CD4-positive, alpha-beta memory T cell (primary cell): Measurements from ENCODE around the gene MED15. TPM values are rescaled to one million over a fixed set of nuclear protein-coding genes. Genes with fewer than 3 reads are reported as not detected.

Experiments used
- CTCF ChIA-PET: fragments of 350-600 bp; sonication (Branson Sonifier 250); formaldehyde crosslinking; loops from one replicate; lab custom pipeline; 2021; ENCODE audit warnings: inconsistent platforms; ENCODE audit not compliant: partially characterized antibody; lab: Charles Lee
- POLR2A ChIA-PET: fragments of 350-600 bp; sonication (Branson Sonifier 250); formaldehyde crosslinking; loops from one replicate; lab custom pipeline; 2021; ENCODE audit not compliant: partially characterized antibody; lab: Charles Lee
- DNase-seq, 5 donors: peaks; one replicate each; pipeline versions ENCODE4 v3.0.0 to v3.0.0-alpha.2; 2020 to 2022; ENCODE audit warnings: mixed read lengths in 1 of 5
- H3K27ac ChIP-seq: one replicate; pipeline ENCODE4 v1.7.0; 2013; ENCODE audit warnings: low read depth, low read length
- H3K27me3 ChIP-seq: 2 replicates; pipeline ENCODE4 v1.7.0; 2013; ENCODE audit warnings: mild to moderate bottlenecking, low read length, moderate library complexity; ENCODE audit not compliant: insufficient read depth
- H3K36me3 ChIP-seq: 2 replicates; pipeline ENCODE4 v1.7.0; 2013; ENCODE audit warnings: mild to moderate bottlenecking, low read length, moderate library complexity; ENCODE audit not compliant: insufficient read depth
- H3K4me1 ChIP-seq: 2 replicates; pipeline ENCODE4 v1.7.0; 2013; ENCODE audit warnings: mild to moderate bottlenecking, low read length, moderate library complexity; ENCODE audit not compliant: insufficient read depth
- H3K4me3 ChIP-seq, 2 donors: one replicate each; pipeline ENCODE4 v1.7.0; 2013; ENCODE audit warnings: low read length in 2 of 2, mild to moderate bottlenecking in 1 of 2
- H3K9me3 ChIP-seq, 2 donors: one replicate each; pipeline ENCODE4 v1.7.0; 2013; ENCODE audit warnings: low read length in 2 of 2, control low read depth in 1 of 2; ENCODE audit not compliant: control insufficient read depth in 1 of 2
- H3K27ac Mint-ChIP-seq, 7 donors: one replicate each; pipeline ENCODE4 v1.8.0; 2020 to 2021; ENCODE audit warnings: mixed read lengths in 7 of 7, mild to moderate bottlenecking in 6 of 7, inconsistent platforms in 3 of 7, moderate library complexity in 3 of 7
- H3K27me3 Mint-ChIP-seq, 2 donors: one replicate each; pipeline ENCODE4 v1.8.0; 2020 to 2021; ENCODE audit warnings: mixed read lengths in 2 of 2
- H3K36me3 Mint-ChIP-seq, 2 donors: one replicate each; pipeline ENCODE4 v1.8.0; 2020 to 2021; ENCODE audit warnings: mixed read lengths in 2 of 2, inconsistent platforms in 1 of 2, mild to moderate bottlenecking in 1 of 2
- H3K4me1 Mint-ChIP-seq, 4 donors: one replicate each; pipeline ENCODE4 v1.8.0; 2020 to 2021; ENCODE audit warnings: mixed read lengths in 4 of 4, mild to moderate bottlenecking in 1 of 4
- H3K4me3 Mint-ChIP-seq, 8 donors: one replicate each; pipeline ENCODE4 v1.8.0; 2020 to 2021; ENCODE audit warnings: mixed read lengths in 8 of 8, mild to moderate bottlenecking in 7 of 8, moderate library complexity in 6 of 8, inconsistent platforms in 3 of 8
- H3K9me3 Mint-ChIP-seq, 8 donors: one replicate each; pipeline ENCODE4 v1.8.0; 2020 to 2021; ENCODE audit warnings: mixed read lengths in 8 of 8, mild to moderate bottlenecking in 5 of 8, inconsistent platforms in 3 of 8, moderate library complexity in 1 of 8
- intact Hi-C: fragments of 100-400 bp; cut with micrococcal nuclease; formaldehyde crosslinking; loops from one replicate; pipeline ENCODE4 v1.15.1; 2023
- polyA plus RNA-seq, 2 donors: library from polyadenylated mRNA; unstranded; fragments of 300-500 nt; fragmentation: Illumina TruSeq; gene quantifications; one replicate each; pipeline ENCODE4 v1.2.3, GENCODE V29; 2021
- total RNA-seq, 2 experiments: library from RNA; stranded (reverse); gene quantifications; one replicate each; pipeline ENCODE4 v1.2.3, GENCODE V29; 2021

The MED15 gene
- total and polyA plus RNA-seq, 4 experiments from 2014 or later, result 15.6 to 237 (median 156) TPM

- peaks cover 2 to 11% (median 8%) of the 10 kb centered on the region in 4 donors for H3K4me1 Mint-ChIP-seq
- peak overlapping the region in 1 of 8 donors; percentile 36 for H3K4me3 Mint-ChIP-seq
- Histone ChIP-seq H3K36me3 (no peaks in the 10 kb centered on the region), H3K27ac (no peak overlapping the region), H3K4me3 (no peak overlapping the region), H3K9me3 (no peaks in the 10 kb centered on the region), H3K27me3 (no peaks in the 10 kb centered on the region), H3K4me1 (peaks cover 5% of the 10 kb centered on the region)
- CTCF ChIA-PET, result interaction anchor here (1.5 to 8.6 kb wide), 3 partner anchors 37 to 186 kb away, joined by 3 to 77 read pairs (median 9); no protein-coding TSS in a partner anchor
- H3K36me3 Mint-ChIP-seq, result no peaks in the 10 kb centered on the region
- peak overlapping the region in 2 of 7 donors; percentile 22 to 23 for H3K27ac Mint-ChIP-seq
- POLR2A ChIA-PET, result interaction anchor here (0.9 to 3.3 kb wide), 2 partner anchors 36 to 39 kb away, joined by 4 to 13 read pairs; no protein-coding TSS in a partner anchor
- no peaks in the 10 kb centered on the region for H3K27me3 Mint-ChIP-seq
- no peaks in the 10 kb centered on the region for H3K9me3 Mint-ChIP-seq
- no peak for DNase-seq
- intact Hi-C loops, result no loop called here
Measured at GRCh38 chr22:20604776-20605221, 97.4 kb downstream of the MED15 start.

- Histone ChIP-seq H3K27me3 (no peaks in the 10 kb centered on the region), H3K27ac (no peak overlapping the region), H3K4me3 (no peak overlapping the region), H3K36me3 (no peaks in the 10 kb centered on the region), H3K9me3 (no peaks in the 10 kb centered on the region), H3K4me1 (peaks cover 5% of the 10 kb centered on the region)
- intact Hi-C loops, result no loop called here
- H3K4me1 Mint-ChIP-seq, result peaks cover 2 to 11% (median 8%) of the 10 kb centered on the region in 4 donors
- no peak overlapping the region for H3K27ac Mint-ChIP-seq
- ChIA-PET CTCF (interaction anchor here (0.9 to 8.6 kb wide), 6 partner anchors 11 to 187 kb away, joined by 3 to 77 read pairs (median 4); no protein-coding TSS in a partner anchor), POLR2A (interaction anchor here (3.3 kb wide), 1 partner anchor 36 kb away, joined by 13 read pairs; no protein-coding TSS in a partner anchor)
- H3K27me3 Mint-ChIP-seq, result no peaks in the 10 kb centered on the region
- no peak overlapping the region for H3K4me3 Mint-ChIP-seq
- DNase-seq, result no peak
- no peaks in the 10 kb centered on the region for H3K36me3 Mint-ChIP-seq
- H3K9me3 Mint-ChIP-seq, result no peaks in the 10 kb centered on the region
Measured at GRCh38 chr22:20605328-20605727, 97.9 kb downstream of the MED15 start.

DNA sequence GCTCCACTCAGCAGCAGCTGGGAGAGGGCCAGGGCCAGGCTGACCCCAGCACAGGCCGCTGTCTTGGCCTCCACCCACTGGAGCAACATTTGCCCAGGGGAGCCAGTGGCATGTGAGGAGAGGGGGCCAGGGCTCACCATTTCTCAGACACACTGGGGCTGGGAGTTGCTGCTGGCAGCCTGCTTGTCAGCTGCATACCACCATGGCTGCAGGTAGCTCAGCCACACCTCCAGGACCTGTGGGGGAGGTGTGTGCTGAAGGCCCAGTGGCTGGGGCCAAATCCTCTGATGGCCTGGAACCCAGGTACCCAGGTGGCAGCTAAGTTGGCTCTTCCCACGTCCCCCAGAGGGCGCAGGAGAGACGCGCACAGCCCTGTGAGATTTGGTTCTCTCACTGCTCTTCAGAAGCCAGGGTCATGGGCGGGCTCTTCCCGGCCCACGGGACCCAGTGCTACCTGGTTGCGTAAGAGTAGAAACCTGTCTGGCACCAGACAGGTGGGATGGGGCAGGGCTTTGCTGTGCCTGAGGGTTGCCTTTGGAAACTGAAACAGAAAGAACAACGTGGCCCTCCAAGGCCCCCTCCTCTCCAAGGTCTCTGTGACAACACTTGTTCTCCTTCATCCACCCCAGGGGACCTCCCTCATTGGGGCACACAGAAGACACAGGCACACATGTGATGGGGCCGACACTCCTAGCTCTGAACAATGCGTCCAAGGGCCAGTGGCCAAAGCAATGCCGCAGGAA is 98.8 kb downstream of the MED15 start:
- Histone ChIP-seq H3K27me3 (no peaks in the 10 kb centered on the region), H3K4me3 (no peak overlapping the region), H3K9me3 (no peaks in the 10 kb centered on the region), H3K27ac (no peak overlapping the region), H3K36me3 (no peaks in the 10 kb centered on the region), H3K4me1 (peaks cover 5% of the 10 kb centered on the region)
- peaks cover 0 to 2% of the 10 kb centered on the region in 2 donors for H3K27me3 Mint-ChIP-seq
- ChIA-PET POLR2A (interaction anchor here (0.9 to 3.3 kb wide), 2 partner anchors 37 to 42 kb away, joined by 4 to 13 read pairs; no protein-coding TSS in a partner anchor), CTCF (interaction anchor here (0.7 to 8.6 kb wide), 8 partner anchors 9 to 136 kb away, joined by 3 to 77 read pairs (median 4); no protein-coding TSS in a partner anchor)
- H3K4me3 Mint-ChIP-seq, result peak overlapping the region in 2 of 8 donors; percentile 9 to 17
- H3K27ac Mint-ChIP-seq, result peak overlapping the region in 3 of 7 donors; percentile 23 to 80 (median 53)
- peak; percentile 64 to 73 (median 71) for DNase-seq
- intact Hi-C loops, result loop anchor here (1.0 kb wide), 1 partner anchor 178 kb away; no protein-coding TSS in a partner anchor
- H3K36me3 Mint-ChIP-seq, result no peaks in the 10 kb centered on the region
- H3K9me3 Mint-ChIP-seq, result peaks cover 0 to 1% (median 0%) of the 10 kb centered on the region in 8 donors
- H3K4me1 Mint-ChIP-seq, result peaks cover 4 to 11% (median 9%) of the 10 kb centered on the region in 4 donors

- H3K36me3 ChIP-seq, result no peaks in the 10 kb centered on the region
- no peaks in the 10 kb centered on the region for H3K27me3 ChIP-seq
- no peaks in the 10 kb centered on the region for H3K9me3 ChIP-seq
- Mint-ChIP-seq H3K4me1 (peaks cover 4 to 11% (median 9%) of the 10 kb centered on the region in 4 donors), H3K4me3 (no peak overlapping the region), H3K27me3 (peaks cover 0 to 2% of the 10 kb centered on the region in 2 donors), H3K9me3 (peaks cover 0 to 1% (median 0%) of the 10 kb centered on the region in 8 donors), H3K36me3 (no peaks in the 10 kb centered on the region), H3K27ac (no peak overlapping the region)
- DNase-seq, result no peak
- ChIA-PET POLR2A (interaction anchor here (3.3 kb wide), 1 partner anchor 38 kb away, joined by 13 read pairs; no protein-coding TSS in a partner anchor), CTCF (interaction anchor here (0.7 to 8.6 kb wide), 7 partner anchors 9 to 134 kb away, joined by 3 to 77 read pairs (median 3); no protein-coding TSS in a partner anchor)
- H3K27ac ChIP-seq, result no peak overlapping the region
- intact Hi-C loops, result loop anchor here (1.0 kb wide), 1 partner anchor 178 kb away; no protein-coding TSS in a partner anchor
- H3K4me3 ChIP-seq, result no peak overlapping the region
- H3K4me1 ChIP-seq, result peaks cover 5% of the 10 kb centered on the region
Measured at GRCh38 chr22:20606784-20607128, 99.3 kb downstream of the MED15 start.

DNA sequence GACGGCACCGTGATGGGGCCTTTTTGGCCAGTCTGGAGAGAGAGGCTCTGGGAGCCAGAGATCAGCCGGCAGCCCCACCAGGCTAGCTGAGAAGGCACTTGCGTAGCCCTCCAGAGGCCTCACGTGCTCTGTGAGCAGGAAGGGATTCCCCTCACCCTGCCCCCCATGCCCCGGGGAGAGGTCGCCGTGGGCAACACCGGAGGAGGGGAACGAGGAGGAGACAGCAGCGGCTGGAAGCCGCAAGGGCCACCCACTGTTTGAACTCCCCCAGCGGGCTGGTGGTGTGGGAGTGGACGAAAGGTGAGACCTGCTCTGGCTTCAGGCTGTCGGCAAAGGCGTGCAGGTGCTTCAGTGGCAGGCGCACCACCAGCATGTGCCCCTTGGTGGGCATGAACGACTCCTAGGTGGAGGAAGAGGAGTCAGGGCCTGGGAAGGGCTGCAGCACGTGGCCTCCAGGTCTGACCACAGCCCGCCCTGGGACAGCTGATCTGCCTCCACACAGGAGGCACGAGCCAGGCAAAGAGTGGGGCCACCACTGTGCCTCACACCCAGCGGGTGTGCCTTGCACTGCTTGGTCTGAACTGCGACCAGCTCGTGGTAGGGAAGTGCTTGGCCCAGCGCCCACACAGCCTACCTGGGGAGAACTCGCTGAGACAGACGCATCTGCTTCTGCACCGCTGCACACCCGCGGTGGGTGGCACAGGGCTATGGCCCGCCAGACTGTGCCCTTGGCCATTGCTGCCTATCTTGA is 99.9 kb downstream of the MED15 start:
- CTCF ChIA-PET, result interaction anchor here (0.7 to 8.6 kb wide), 6 partner anchors 11 to 176 kb away, joined by 3 to 77 read pairs (median 4); no protein-coding TSS in a partner anchor

GRCh38 chr22:20610243-20610686 is 102.9 kb downstream of the MED15 start:
- no peak for DNase-seq
- no peak overlapping the region for H3K4me3 ChIP-seq
- H3K36me3 ChIP-seq, result no peaks in the 10 kb centered on the region
- Mint-ChIP-seq H3K36me3 (no peaks in the 10 kb centered on the region), H3K9me3 (peaks cover 0 to 1% (median 0%) of the 10 kb centered on the region in 8 donors), H3K27me3 (peaks cover 0 to 3% of the 10 kb centered on the region in 2 donors), H3K4me1 (peaks cover 1 to 11% (median 9%) of the 10 kb centered on the region in 4 donors), H3K4me3 (no peak overlapping the region), H3K27ac (peak overlapping the region in 1 of 7 donors; percentile 57)
- no peaks in the 10 kb centered on the region for H3K9me3 ChIP-seq
- CTCF ChIA-PET, result interaction anchor here (0.6 to 1.0 kb wide), 2 partner anchors 9 to 192 kb away, joined by 3 read pairs; no protein-coding TSS in a partner anchor
- no peak overlapping the region for H3K27ac ChIP-seq
- peaks cover 5% of the 10 kb centered on the region for H3K4me1 ChIP-seq
- POLR2A ChIA-PET, result no interaction called here
- H3K27me3 ChIP-seq, result no peaks in the 10 kb centered on the region
- intact Hi-C loops, result no loop called here

More for the DNA sequence above, 99.9 kb downstream of the MED15 start:
- Mint-ChIP-seq H3K4me1 (peaks cover 1 to 11% (median 9%) of the 10 kb centered on the region in 4 donors), H3K36me3 (no peaks in the 10 kb centered on the region), H3K9me3 (peaks cover 0 to 1% (median 0%) of the 10 kb centered on the region in 8 donors), H3K4me3 (no peak overlapping the region), H3K27me3 (peaks cover 0 to 2% of the 10 kb centered on the region in 2 donors), H3K27ac (no peak overlapping the region)
- POLR2A ChIA-PET, result interaction anchor here (3.3 kb wide), 1 partner anchor 38 kb away, joined by 13 read pairs; no protein-coding TSS in a partner anchor
- peaks cover 5% of the 10 kb centered on the region for H3K4me1 ChIP-seq
- H3K27ac ChIP-seq, result no peak overlapping the region
- H3K9me3 ChIP-seq, result no peaks in the 10 kb centered on the region
- DNase-seq, result no peak
- no peak overlapping the region for H3K4me3 ChIP-seq
- H3K27me3 ChIP-seq, result no peaks in the 10 kb centered on the region
- no peaks in the 10 kb centered on the region for H3K36me3 ChIP-seq
- intact Hi-C loops, result no loop called here
